HFFc6 (cell line): Measurements from ENCODE around the gene LRP1B. TPM values are rescaled to one million over a fixed set of nuclear protein-coding genes. Genes with fewer than 3 reads are reported as not detected.

Source experiments
- DNase-seq: peaks from one replicate; pipeline ENCODE4 v3.0.0-alpha.2; 2018
- H3K27ac Mint-ChIP-seq: 2 replicates; pipeline ENCODE4 v1.8.0; 2020; ENCODE audit warnings: mild to moderate bottlenecking, mixed read lengths
- H3K27me3 Mint-ChIP-seq: 2 replicates; pipeline ENCODE4 v1.8.0; 2021; ENCODE audit warnings: mild to moderate bottlenecking, moderate library complexity, mixed read lengths; ENCODE audit not compliant: insufficient read depth
- H3K36me3 Mint-ChIP-seq: 2 replicates; pipeline ENCODE4 v1.8.0; 2021; ENCODE audit warnings: low read depth, mixed read lengths
- H3K4me1 Mint-ChIP-seq: 2 replicates; pipeline ENCODE4 v1.8.0; 2020; ENCODE audit warnings: low read depth, mixed read lengths
- H3K4me3 Mint-ChIP-seq: 2 replicates; pipeline ENCODE4 v1.8.0; 2020; ENCODE audit warnings: mild to moderate bottlenecking, moderate library complexity, mixed read lengths
- H3K9me3 Mint-ChIP-seq: 2 replicates; pipeline ENCODE4 v1.8.0; 2020; ENCODE audit warnings: mild to moderate bottlenecking, mixed read lengths
- CTCF ChIP-seq: fragments of 200-600 bp; sonication (generic); IDR thresholded peaks from 2 replicates; pipeline ENCODE4 v1.5.0; 2021; ENCODE audit warnings: antibody characterized with exemption, mild to moderate bottlenecking
- total RNA-seq, 6 experiments: library from RNA; stranded (reverse); fragmentation: NEBNext Ultra II Directional; extraction: Animal tissue kit (Norgen Biotek cat#: 25700); gene quantifications; 2 replicates in 1 of 6; 3 replicates in 5 of 6; pipeline ENCODE4 v1.2.3, GENCODE V29; 2021

The LRP1B gene
- total RNA-seq, 6 experiments from 2014 or later: not detected

DNA sequence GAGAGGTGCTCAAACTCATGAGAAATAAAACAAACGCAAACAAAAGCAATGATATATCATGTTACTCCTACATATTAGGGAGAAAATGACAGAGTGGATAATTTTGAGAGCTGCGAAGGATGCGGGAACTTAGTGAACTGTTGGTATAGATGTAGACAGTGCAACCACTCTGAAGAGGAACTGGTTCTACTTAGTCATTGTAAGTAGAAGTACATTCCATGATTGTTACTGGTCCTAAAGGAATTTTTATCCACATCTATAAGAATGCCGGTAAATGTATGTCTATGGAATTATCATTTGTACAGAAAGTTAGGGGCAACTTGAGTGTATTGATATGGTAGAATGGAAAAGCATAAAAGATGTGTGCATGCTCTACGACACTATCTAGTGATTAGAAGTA lies 1238.4 kb downstream of the LRP1B start:
- Mint-ChIP-seq H3K9me3 (peaks cover 8% of the 10 kb centered on the region), H3K27ac (no peak overlapping the region), H3K4me3 (no peak overlapping the region), H3K36me3 (no peaks in the 10 kb centered on the region), H3K4me1 (peaks cover 25% of the 10 kb centered on the region; the same call in 1 of the 2 replicates), H3K27me3 (no peaks in the 10 kb centered on the region)
- no peak for DNase-seq
- no peak for TF ChIP-seq CTCF

DNA sequence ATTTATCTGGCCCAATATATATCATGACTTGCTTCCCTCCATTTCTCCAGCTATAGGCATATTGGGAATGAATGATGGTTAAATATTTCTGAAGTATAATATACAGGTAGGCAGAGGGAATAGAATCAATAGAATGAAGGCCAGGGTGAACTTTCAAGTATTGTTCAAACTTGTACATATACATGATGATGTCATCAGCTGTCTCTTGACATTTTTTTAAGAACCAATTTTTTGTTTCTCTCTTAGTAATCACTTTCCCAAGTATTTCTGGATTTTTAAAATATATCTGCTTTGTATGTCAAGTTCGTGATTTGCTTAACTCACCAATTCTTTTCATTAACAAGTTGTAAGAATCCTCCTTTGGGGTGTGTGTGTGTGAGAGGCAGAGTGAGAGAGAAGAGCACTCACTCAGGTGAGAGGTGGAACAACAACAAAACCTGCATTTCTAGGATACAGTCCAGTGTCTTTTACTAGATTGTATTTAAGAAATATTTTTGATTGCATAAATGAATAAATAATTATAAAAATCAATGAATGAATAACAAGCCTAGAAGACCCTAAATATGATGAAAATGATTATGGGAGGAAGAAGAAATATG lies 1239.1 kb downstream of the LRP1B start:
- no peak for TF ChIP-seq CTCF
- H3K4me1 Mint-ChIP-seq: peaks cover 25% of the 10 kb centered on the region; the same call in 1 of the 2 replicates
- DNase-seq: no peak
- H3K36me3 Mint-ChIP-seq: no peaks in the 10 kb centered on the region
- no peak overlapping the region for H3K4me3 Mint-ChIP-seq
- peaks cover 8% of the 10 kb centered on the region for H3K9me3 Mint-ChIP-seq
- H3K27ac Mint-ChIP-seq: no peak overlapping the region
- no peaks in the 10 kb centered on the region for H3K27me3 Mint-ChIP-seq

DNA sequence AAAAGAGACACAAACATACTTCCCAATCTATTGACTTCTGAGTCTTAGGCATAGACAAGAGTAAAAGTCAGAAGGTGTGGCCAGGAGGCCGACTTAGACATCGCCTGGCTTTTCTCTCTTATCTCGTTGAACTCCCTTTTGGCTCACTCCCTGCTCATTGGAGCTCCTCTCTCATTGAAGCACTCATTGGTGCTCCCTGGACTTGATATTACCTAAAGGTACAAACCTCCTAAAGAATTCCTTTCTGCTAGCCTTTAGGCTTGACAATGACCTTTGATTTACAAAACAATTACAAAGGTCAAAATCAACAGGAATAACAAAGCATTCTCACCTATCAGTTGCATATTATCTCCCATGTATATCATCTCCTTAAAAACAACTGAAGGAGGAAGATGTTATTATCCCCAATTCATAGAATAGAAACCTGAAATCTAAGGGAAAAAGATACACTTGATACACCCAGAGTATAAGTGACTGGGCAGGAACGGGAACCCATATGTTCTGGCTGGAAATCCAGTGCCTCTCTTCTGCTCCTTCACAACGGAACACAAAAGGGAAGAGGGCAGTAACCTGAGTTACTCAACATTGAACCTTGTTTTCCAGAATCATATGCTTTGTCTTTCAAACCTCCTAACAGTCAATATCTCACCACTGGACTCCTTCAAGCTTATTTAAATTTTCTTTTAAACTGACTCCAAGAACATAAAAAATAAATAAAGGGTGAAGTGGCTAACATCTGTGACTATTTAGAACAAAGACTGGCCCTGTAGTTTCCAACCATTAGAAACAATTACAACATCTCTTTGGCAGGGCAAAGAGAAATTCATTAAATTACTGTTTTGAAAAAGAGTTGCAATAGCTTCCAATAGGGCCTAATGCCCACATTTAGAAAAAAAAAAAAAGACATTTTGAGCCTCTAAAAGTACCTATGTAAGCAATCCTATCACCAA lies 1247.9 kb downstream of the LRP1B start:
- DNase-seq: no peak
- H3K27ac Mint-ChIP-seq: no peak overlapping the region
- H3K4me1 Mint-ChIP-seq: no peaks in the 10 kb centered on the region
- no peak overlapping the region for H3K4me3 Mint-ChIP-seq
- no peaks in the 10 kb centered on the region for H3K36me3 Mint-ChIP-seq
- TF ChIP-seq CTCF: no peak
- H3K27me3 Mint-ChIP-seq: no peaks in the 10 kb centered on the region
- no peaks in the 10 kb centered on the region for H3K9me3 Mint-ChIP-seq

- Mint-ChIP-seq H3K36me3 (no peaks in the 10 kb centered on the region), H3K9me3 (peaks cover 9% of the 10 kb centered on the region), H3K4me1 (no peaks in the 10 kb centered on the region), H3K27ac (no peak overlapping the region), H3K27me3 (no peaks in the 10 kb centered on the region), H3K4me3 (no peak overlapping the region)
- TF ChIP-seq CTCF: no peak
- DNase-seq: no peak
These were observed 1250.2 kb downstream of the LRP1B start for GRCh38 chr2:140880573-140880972.

GRCh38 chr2:140876015-140876414 lies 1254.8 kb downstream of the LRP1B start:
- Mint-ChIP-seq H3K36me3 (no peaks in the 10 kb centered on the region), H3K4me1 (no peaks in the 10 kb centered on the region), H3K4me3 (no peak overlapping the region), H3K27me3 (no peaks in the 10 kb centered on the region), H3K9me3 (peaks cover 17% of the 10 kb centered on the region), H3K27ac (no peak overlapping the region)
- DNase-seq: no peak
- TF ChIP-seq CTCF: no peak
